Spleen (tissue), 7 donors: ENCODE data around the gene ITIH3.

Experiments used
- CTCF ChIP-seq, 11 experiments: fragments of 200-600 bp in 7 of 11; fragments of 450-650 bp in 4 of 11; sonication (generic) in 4 of 11; IDR thresholded peaks in 8 of 11; conservative IDR thresholded peaks in 3 of 11; 1 replicate in 7 of 11; 2 replicates in 4 of 11; pipeline versions ENCODE4 v1.4.0 to v1.8.0; 2016 to 2021; ENCODE audit warnings: antibody characterized with exemption in 11 of 11, inconsistent platforms in 4 of 11, mild to moderate bottlenecking in 1 of 11
- POLR2A ChIP-seq, 3 donors: fragments of 450-650 bp; IDR thresholded peaks; one replicate each; pipeline ENCODE4 v1.5.1; 2017; ENCODE audit warnings: antibody characterized with exemption in 3 of 3, mild to moderate bottlenecking in 1 of 3
- POLR2AphosphoS5 ChIP-seq, 3 donors: sonication (generic); formaldehyde crosslinking; IDR thresholded peaks; one replicate each; pipeline ENCODE4 v1.5.1; 2017; ENCODE audit warnings: antibody characterized with exemption in 3 of 3
- donor health status: DM: no; HTN: no; CAD: no; lungs with moderate emphysema.
- donor health status: DM: no; HTN: no; CAD: no.
- donor health status: DM: no; HTN: no; CAD: no.

GRCh38 chr3:52791928-52792327 lies 2.7 kb upstream of the ITIH3 start:
- TF ChIP-seq CTCF (IDR thresholded peaks at IDR 0.05 in 8 of 11, conservative IDR thresholded peaks at IDR 0.05 in 3 of 11) = no peak
- no peak for TF ChIP-seq POLR2A (IDR thresholded peaks at IDR 0.05)
- TF ChIP-seq POLR2AphosphoS5 (IDR thresholded peaks at IDR 0.05) = no peak
